Stomach (tissue), 9 donors: ENCODE measurements around the gene FAM219A. TPM values are rescaled to one million over a fixed set of nuclear protein-coding genes. Genes with fewer than 3 reads are reported as not detected.

Experiments
- DNase-seq, 2 donors: peaks; one replicate each; pipeline versions ENCODE4 v3.0.0 to v3.0.0-alpha.2; 2013 to 2019
- H3K27ac ChIP-seq, 5 donors: fragments of 200-600 bp in 4 of 5; sonication (generic) in 4 of 5; one replicate each; pipeline ENCODE4 v1.5.1; 2013 to 2019; ENCODE audit warnings: mild to moderate bottlenecking in 1 of 5, moderate library complexity in 1 of 5
- H3K27me3 ChIP-seq, 3 donors: fragments of 200-600 bp; sonication (generic); one replicate each; pipeline ENCODE4 v1.5.1; 2017 to 2019; ENCODE audit warnings: mixed run types in 1 of 3
- H3K36me3 ChIP-seq, 4 donors: fragments of 200-600 bp; sonication (generic); 1 replicate in 3 of 4; 2 replicates in 1 of 4; pipeline ENCODE4 v1.5.1; 2016 to 2019
- H3K4me1 ChIP-seq, 4 donors: fragments of 200-600 bp; sonication (generic); one replicate each; pipeline ENCODE4 v1.5.1; 2016 to 2019
- H3K4me3 ChIP-seq, 4 donors: fragments of 200-600 bp; sonication (generic) in 3 of 4; one replicate each; pipeline ENCODE4 v1.5.1; 2016 to 2019; ENCODE audit warnings: mild to moderate bottlenecking in 1 of 4
- H3K9me3 ChIP-seq, 4 donors: fragments of 200-600 bp; sonication (generic); one replicate each; pipeline ENCODE4 v1.5.1; 2016 to 2019
- EP300 ChIP-seq: sonication (generic); formaldehyde crosslinking; IDR thresholded peaks from one replicate; pipeline ENCODE4 v1.6.1; 2017; ENCODE audit warnings: antibody characterized with exemption
- POLR2A ChIP-seq, 4 donors: fragments of 450-650 bp; IDR thresholded peaks; one replicate each; pipeline ENCODE4 v1.6.1; 2016; ENCODE audit warnings: antibody characterized with exemption in 4 of 4, control low read depth in 2 of 4, mild to moderate bottlenecking in 1 of 4, moderate library complexity in 1 of 4
- POLR2AphosphoS5 ChIP-seq, 3 donors: sonication (generic); formaldehyde crosslinking; IDR thresholded peaks; one replicate each; pipeline ENCODE4 v1.6.1; 2016; ENCODE audit warnings: antibody characterized with exemption in 3 of 3
- WGBS, 5 donors: extraction: QIAGEN DNeasy Blood & Tissue Kit in 3 of 5; methylation state at CpG; one replicate each; pipeline versions ENCODE4 v1.1.5 to v1.1.7; 2013 to 2018; 5-methylcytosine and 5-hydroxymethylcytosine counted together
- intact Hi-C: fragments of 100-400 bp; cut with DNase I; formaldehyde crosslinking; loops from one replicate; pipeline ENCODE4 v1.15.1; 2023; ENCODE audit warnings: low total_unique reads
- polyA plus RNA-seq, 3 donors: library from polyadenylated mRNA; stranded (reverse); fragments of 200-250 nt; gene quantifications; one replicate each; pipeline ENCODE4 v1.2.3, GENCODE V29; 2013
- total RNA-seq, 5 donors: library from RNA; depleted of rRNA; stranded (reverse); fragments of >200 nt; gene quantifications; one replicate each; pipeline versions ENCODE4 v1.1.0 to v1.2.3, GENCODE V29; 2014 to 2016
- TF ChIP-seq, protein P1 (sequence below), 7 experiments: fragments of 450-650 bp in 4 of 7; fragments of 200-600 bp in 3 of 7; sonication (generic) in 3 of 7; IDR thresholded peaks; one replicate each; pipeline ENCODE4 v1.5.1; 2016 to 2019; ENCODE audit warnings: antibody characterized with exemption in 7 of 7, control low read depth in 2 of 7, mild to moderate bottlenecking in 1 of 7
- donor health status: healthy with polysubstance abuse.
- donor health status: Bipolar disorder and iron deficiency.
- donor health status: healthy.

Gene FAM219A
- total and polyA plus RNA-seq, 8 donors, result 2.3 to 12.1 (median 6.9) TPM

DNA sequence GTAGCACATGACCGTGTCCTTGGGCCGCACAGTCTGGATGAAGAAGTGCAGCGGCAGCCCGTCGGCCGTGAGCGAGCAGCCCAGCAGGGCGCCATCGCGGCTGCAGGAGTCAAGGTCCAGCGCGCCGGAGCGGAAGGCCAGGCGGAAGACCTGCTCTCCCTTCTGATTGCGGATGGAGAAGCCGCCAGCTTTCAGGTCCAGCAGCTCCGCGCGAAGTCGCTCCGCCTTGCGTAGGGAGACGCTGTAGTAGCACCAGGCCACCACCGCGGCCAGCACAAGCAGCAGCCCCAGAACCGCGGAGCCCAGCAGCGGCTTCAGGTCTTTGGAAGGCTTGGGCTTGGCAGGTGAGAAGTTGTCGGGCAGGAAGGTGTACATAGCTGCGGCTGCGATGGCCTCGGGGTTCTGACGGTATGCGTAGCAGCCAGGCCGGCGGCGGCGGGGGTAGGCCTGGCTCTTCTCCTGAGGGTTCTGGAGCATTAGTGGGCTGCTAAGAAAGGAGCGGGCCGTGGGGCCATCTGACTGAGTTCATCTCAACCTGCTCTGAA, 85.8 kb downstream of the FAM219A start:
- DNase-seq, result peak in 1 of 2 donors; percentile 61
- no peaks in the 10 kb centered on the region for H3K9me3 ChIP-seq
- TF ChIP-seq EP300, result no peak
- peaks cover 26 to 57% (median 35%) of the 10 kb centered on the region in 4 donors for H3K36me3 ChIP-seq
- intact Hi-C loops, result loop anchor here (5.0 to 10.0 kb wide), 2 partner anchors 35 to 188 kb away; no protein-coding TSS in a partner anchor
- WGBS, 5 donors, result 73 to 85% (median 84%) methylated on average over 28 to 41 of the region's 41 CpGs
- no peak overlapping the region for H3K27ac ChIP-seq
- peaks cover 18 to 59% (median 46%) of the 10 kb centered on the region in 4 donors for H3K4me1 ChIP-seq
- H3K4me3 ChIP-seq, result no peak overlapping the region
- peaks cover 0 to 11% (median 0%) of the 10 kb centered on the region in 3 donors for H3K27me3 ChIP-seq

DNA sequence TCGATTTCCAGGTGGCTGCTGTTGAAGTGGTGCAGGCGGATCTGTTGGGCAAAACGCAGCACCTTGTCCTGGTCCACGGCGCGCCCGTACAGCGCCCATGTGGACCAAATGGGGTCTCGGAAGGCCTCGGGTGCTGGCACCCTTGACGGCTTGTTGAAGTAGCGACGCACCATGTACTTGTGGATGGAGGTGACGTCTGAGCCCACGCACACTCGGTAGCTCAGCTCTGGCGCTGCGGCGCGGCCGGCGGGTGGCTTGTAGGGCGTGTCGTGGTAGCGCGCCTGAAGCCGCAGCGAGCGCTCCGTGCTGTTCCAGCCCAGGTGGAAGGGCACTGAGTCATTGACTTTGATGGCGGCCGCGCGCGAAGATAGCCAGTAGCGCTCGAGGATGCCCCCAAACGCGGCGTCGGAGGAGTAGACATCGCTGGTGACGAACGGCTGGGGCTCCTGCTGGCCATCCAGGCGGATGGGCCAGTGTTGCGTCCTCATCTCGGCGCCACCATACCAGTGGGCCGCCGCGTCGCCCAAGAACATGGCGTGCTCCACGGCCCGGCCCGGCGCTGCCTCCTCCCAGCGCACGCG, 86.4 kb downstream of the FAM219A start:
- Histone ChIP-seq H3K27me3 (peaks cover 0 to 11% (median 0%) of the 10 kb centered on the region in 3 donors), H3K9me3 (no peaks in the 10 kb centered on the region), H3K36me3 (peaks cover 26 to 62% (median 38%) of the 10 kb centered on the region in 4 donors), H3K4me1 (peaks cover 16 to 54% (median 41%) of the 10 kb centered on the region in 4 donors), H3K27ac (no peak overlapping the region), H3K4me3 (no peak overlapping the region)
- DNase-seq, result no peak
- TF ChIP-seq POLR2AphosphoS5 (IDR thresholded peaks at IDR 0.05), result no peak
- no peak for TF ChIP-seq EP300
- TF ChIP-seq, protein P1, sequence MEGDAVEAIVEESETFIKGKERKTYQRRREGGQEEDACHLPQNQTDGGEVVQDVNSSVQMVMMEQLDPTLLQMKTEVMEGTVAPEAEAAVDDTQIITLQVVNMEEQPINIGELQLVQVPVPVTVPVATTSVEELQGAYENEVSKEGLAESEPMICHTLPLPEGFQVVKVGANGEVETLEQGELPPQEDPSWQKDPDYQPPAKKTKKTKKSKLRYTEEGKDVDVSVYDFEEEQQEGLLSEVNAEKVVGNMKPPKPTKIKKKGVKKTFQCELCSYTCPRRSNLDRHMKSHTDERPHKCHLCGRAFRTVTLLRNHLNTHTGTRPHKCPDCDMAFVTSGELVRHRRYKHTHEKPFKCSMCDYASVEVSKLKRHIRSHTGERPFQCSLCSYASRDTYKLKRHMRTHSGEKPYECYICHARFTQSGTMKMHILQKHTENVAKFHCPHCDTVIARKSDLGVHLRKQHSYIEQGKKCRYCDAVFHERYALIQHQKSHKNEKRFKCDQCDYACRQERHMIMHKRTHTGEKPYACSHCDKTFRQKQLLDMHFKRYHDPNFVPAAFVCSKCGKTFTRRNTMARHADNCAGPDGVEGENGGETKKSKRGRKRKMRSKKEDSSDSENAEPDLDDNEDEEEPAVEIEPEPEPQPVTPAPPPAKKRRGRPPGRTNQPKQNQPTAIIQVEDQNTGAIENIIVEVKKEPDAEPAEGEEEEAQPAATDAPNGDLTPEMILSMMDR (IDR thresholded peaks at IDR 0.05), result no peak
- no peak for TF ChIP-seq POLR2A (IDR thresholded peaks at IDR 0.05)
- intact Hi-C loops, result loop anchor here (5.0 to 10.0 kb wide), 2 partner anchors 35 to 187 kb away; no protein-coding TSS in a partner anchor
- 88 to 93% (median 91%) methylated on average over 44 to 60 of the region's 60 CpGs for WGBS, 5 donors

DNA sequence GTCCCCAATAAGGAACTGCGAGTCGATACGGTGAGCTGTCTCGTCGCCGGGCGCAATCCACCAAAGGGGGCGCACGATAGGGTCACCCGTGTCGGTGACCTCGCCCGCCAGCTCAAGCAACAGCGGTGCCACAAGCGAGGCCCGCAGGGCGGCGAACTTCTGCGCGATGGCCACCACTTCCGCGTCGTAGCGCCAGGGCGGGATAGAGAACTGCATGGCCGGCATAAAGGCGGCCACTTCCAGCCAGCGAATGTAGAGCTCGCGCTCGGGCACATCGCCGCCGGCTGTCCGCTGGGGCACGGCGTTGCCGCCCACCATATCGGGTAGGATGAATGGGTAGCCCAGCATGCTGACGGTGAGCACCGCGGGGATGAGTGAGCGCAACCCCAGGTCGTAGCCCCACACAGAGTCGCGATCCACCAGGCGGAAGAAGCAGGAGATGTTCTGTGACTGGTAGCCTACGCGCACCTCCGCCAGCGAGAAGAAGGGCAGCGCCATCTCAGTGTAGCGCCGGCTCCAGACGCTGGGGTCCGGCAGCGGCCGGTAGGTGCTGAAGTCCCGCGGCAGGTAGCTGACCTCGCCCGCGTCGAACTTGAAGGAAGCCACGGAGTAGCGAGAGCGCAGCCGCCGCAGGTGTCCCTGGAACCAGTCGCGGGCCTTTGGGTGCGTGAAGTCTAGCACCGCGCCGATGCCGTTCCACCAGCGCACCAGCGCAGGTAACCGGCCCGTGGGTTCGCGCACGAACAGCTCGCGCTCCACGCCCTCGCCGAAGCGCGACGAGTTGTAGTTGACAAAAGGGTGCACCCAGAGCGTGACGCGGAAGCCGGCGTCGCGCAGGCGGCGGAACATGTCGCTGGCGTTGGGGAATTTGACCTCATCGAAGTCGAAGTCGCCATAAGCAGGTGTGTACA, 87.1 kb downstream of the FAM219A start:
- Histone ChIP-seq H3K9me3 (no peaks in the 10 kb centered on the region), H3K4me1 (peaks cover 14 to 51% (median 37%) of the 10 kb centered on the region in 4 donors), H3K36me3 (peaks cover 26 to 63% (median 38%) of the 10 kb centered on the region in 4 donors), H3K4me3 (peak overlapping the region in 2 of 4 donors; percentile 16 to 30), H3K27ac (no peak overlapping the region), H3K27me3 (peaks cover 0 to 11% (median 0%) of the 10 kb centered on the region in 3 donors)
- intact Hi-C loops, result loop anchor here (5.0 to 10.0 kb wide), 2 partner anchors 34 to 186 kb away; no protein-coding TSS in a partner anchor
- TF ChIP-seq POLR2A (IDR thresholded peaks at IDR 0.05) (no peak), POLR2AphosphoS5 (IDR thresholded peaks at IDR 0.05) (no peak), EP300 (no peak)
- TF ChIP-seq, protein P1 (IDR thresholded peaks at IDR 0.05), result no peak
- no peak for DNase-seq
- WGBS, 5 donors, result 78 to 84% (median 83%) methylated on average over 81 to 105 of the region's 105 CpGs

DNA sequence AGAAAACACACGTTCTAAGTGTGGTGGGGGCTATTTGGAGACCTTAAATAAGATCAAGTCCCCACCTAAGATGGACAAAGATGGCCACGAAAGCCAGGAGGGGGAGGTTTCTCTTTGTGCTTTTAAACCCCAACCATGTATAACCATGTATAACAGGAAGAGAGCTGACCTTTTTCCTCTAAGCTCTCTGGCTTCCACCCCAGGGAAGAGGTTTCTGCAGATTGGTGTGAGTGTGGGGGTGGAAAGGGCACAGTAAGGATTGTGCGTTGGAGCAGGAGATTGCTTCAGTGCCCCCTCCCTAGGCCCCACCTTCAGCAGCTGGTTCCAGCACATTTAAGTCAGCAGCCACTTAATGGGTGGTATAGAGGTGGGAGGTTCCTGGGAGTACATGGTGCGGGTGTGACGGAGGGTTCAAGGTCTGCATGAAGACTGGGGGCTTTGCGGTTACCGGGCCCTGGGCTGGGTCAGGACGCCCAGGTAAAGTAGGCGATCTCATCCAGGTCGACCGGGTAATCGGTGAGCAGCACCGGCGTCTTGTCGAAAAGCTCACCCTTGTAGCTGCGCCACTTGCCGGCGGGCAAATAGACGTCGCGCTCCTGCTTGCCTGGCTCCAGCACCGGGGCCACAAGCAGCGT, 87.9 kb downstream of the FAM219A start:
- Histone ChIP-seq H3K27ac (no peak overlapping the region), H3K4me3 (peak overlapping the region in 2 of 4 donors; percentile 16 to 30), H3K36me3 (peaks cover 26 to 63% (median 38%) of the 10 kb centered on the region in 4 donors), H3K9me3 (no peaks in the 10 kb centered on the region), H3K4me1 (peaks cover 7 to 43% (median 29%) of the 10 kb centered on the region in 4 donors), H3K27me3 (peaks cover 0 to 11% (median 0%) of the 10 kb centered on the region in 3 donors)
- DNase-seq, result no peak
- TF ChIP-seq POLR2AphosphoS5 (IDR thresholded peaks at IDR 0.05) (no peak), EP300 (no peak), POLR2A (IDR thresholded peaks at IDR 0.05) (no peak)
- TF ChIP-seq, protein P1 (IDR thresholded peaks at IDR 0.05), result no peak
- intact Hi-C loops, result loop anchor here (5.0 to 10.0 kb wide), 2 partner anchors 33 to 186 kb away; no protein-coding TSS in a partner anchor
- WGBS, 5 donors, result 76 to 83% (median 77%) methylated on average over 15 to 23 of the region's 23 CpGs
